ENCODE measurements around the gene RABEPK. TPM values are rescaled to one million over a fixed set of nuclear protein-coding genes. Genes with fewer than 3 reads are reported as not detected.

Gene RABEPK
- total and polyA plus RNA-seq, 9 donors, result 16.5 to 22.7 (median 18.0) TPM

DNA sequence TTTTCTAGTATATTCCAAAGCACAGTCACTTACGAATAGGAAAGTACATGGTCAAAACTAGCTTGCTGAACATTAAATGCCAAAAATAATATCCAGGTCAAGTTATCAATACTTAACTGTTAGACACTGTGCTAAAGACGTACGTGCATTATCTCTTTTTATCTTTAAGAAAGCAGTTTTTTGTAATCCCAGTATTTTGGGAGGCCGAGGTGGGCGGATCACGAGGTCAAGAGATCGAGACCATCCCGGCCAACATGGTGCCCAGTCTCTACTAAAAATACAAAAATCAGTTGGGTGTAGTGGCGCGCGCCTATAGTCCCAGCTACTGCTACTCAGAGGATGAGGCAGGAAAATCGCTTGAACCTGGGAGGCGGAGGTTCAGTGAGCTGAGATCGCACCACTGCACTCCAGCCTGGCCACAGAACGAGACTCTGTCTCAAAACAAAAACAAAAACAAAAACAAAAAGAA is 43.5 kb downstream of the RABEPK start:
- H3K27me3 ChIP-seq (ENCODE audit: control insufficient read depth, insufficient read depth, low read length), result peaks cover 4% of the 10 kb centered on the region
- H3K27ac ChIP-seq (ENCODE audit: low read length), result no peak overlapping the region
- no peak overlapping the region for H3K4me3 ChIP-seq (ENCODE audit: low read length)
- WGBS (ENCODE audit: insufficient coverage), result 100% methylated on average over 1 of the region's 15 CpGs
- DNase-seq, result no peak
- H3K9me3 ChIP-seq (replicated peaks; ENCODE audit: control insufficient read depth, low read depth, low read length), result no peaks in the 10 kb centered on the region
- peaks cover 10% of the 10 kb centered on the region for H3K4me1 ChIP-seq (ENCODE audit: control insufficient read depth, insufficient read depth, low read length)
- peaks cover 8% of the 10 kb centered on the region for H3K36me3 ChIP-seq (ENCODE audit: control insufficient read depth, insufficient read depth, low read length)

DNA sequence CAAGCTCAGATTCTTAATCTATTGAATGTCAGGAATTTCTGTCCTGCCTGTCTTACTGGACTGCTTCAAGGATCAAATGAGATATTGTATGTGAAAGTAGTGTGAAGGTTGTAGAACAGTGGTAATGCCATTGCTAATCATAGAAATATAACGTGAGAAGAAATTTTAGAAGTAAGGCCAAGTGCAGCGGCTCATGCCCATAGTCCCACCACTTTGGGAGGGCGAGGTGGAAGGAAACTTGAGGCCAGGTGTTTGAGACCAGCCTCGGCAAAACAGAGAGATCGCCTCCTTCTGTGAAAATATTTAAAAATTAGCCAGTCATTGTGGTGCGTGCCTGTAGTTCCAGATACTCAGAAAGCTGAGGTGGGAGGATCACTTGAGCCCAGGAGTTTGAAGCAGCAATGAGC is 45.9 kb downstream of the RABEPK start:
- WGBS (ENCODE audit: insufficient coverage), result 87% methylated on average over 3 of the region's 6 CpGs

DNA sequence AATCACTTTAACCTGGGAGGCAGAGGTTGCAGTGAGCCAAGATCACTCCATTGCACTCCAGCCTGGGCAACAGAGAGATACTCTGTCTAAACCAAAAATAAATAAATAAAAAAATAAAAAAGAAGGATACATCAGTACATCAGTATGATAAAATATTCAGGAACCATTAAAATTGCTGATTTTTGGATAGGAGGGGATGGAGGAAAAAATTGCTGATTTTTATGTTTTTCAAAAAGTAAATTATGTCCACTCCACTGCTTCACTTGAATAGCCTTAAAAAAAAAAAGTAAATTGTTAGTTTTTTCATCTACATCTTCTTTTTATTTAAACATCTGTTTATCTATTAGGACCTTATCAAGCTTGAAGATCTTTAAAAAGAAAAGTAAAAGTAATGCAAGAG is 53.9 kb downstream of the RABEPK start:
- no peak overlapping the region for H3K4me3 ChIP-seq (ENCODE audit: low read length)
- no peaks in the 10 kb centered on the region for H3K4me1 ChIP-seq (ENCODE audit: control insufficient read depth, insufficient read depth, low read length)
- no peaks in the 10 kb centered on the region for H3K9me3 ChIP-seq (replicated peaks; ENCODE audit: control insufficient read depth, low read depth, low read length)

More for the DNA sequence above, 45.9 kb downstream of the RABEPK start:
- no peak for DNase-seq
- Histone ChIP-seq H3K4me3 (ENCODE audit: low read length) (no peak overlapping the region), H3K27me3 (ENCODE audit: control insufficient read depth, insufficient read depth, low read length) (peaks cover 4% of the 10 kb centered on the region), H3K4me1 (ENCODE audit: control insufficient read depth, insufficient read depth, low read length) (peaks cover 3% of the 10 kb centered on the region), H3K27ac (ENCODE audit: low read length) (no peak overlapping the region), H3K36me3 (ENCODE audit: control insufficient read depth, insufficient read depth, low read length) (no peaks in the 10 kb centered on the region), H3K9me3 (replicated peaks; ENCODE audit: control insufficient read depth, low read depth, low read length) (no peaks in the 10 kb centered on the region)

DNA sequence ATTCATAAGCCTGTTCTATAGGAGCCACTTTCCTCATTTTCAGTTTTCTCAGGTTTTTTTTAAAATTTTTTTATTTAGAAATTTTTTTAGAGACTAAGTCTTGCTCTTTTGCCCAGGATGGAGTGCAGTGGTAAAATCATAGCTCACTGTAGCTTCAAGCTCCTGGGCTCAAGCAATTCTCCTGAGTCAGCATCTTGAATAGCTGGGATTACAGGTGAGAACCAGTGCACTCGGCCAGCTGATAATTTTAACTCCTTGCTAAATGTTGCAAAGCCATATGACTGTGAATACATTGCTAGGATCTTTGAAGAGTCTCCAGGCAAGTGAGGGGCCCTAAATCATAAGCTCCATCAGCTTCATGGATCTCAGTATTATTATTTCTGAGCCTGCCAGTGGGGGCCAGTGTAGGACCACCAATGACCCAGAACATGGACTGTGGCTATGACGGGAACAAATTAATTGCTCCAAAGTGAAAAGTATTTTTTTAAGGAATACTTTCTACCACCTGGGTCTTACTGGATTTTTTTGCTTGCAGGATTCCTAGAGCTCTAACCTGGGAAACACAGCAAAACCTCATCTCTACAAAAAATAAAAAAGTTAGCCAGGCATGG is 55.5 kb downstream of the RABEPK start:
- H3K4me1 ChIP-seq (ENCODE audit: control insufficient read depth, insufficient read depth, low read length), result peaks cover 3% of the 10 kb centered on the region
- H3K9me3 ChIP-seq (replicated peaks; ENCODE audit: control insufficient read depth, low read depth, low read length), result no peaks in the 10 kb centered on the region
- no peak overlapping the region for H3K4me3 ChIP-seq (ENCODE audit: low read length)
- WGBS (ENCODE audit: insufficient coverage), result no CpG with 5 or more reads among the region's 2 CpGs
- no peak overlapping the region for H3K27ac ChIP-seq (ENCODE audit: low read length)
- no peaks in the 10 kb centered on the region for H3K36me3 ChIP-seq (ENCODE audit: control insufficient read depth, insufficient read depth, low read length)
- H3K27me3 ChIP-seq (ENCODE audit: control insufficient read depth, insufficient read depth, low read length), result peaks cover 2% of the 10 kb centered on the region
- peak; percentile 33 for DNase-seq

More for the DNA sequence above, 53.9 kb downstream of the RABEPK start:
- Histone ChIP-seq H3K36me3 (ENCODE audit: control insufficient read depth, insufficient read depth, low read length) (no peaks in the 10 kb centered on the region), H3K27ac (ENCODE audit: low read length) (no peak overlapping the region), H3K27me3 (ENCODE audit: control insufficient read depth, insufficient read depth, low read length) (peaks cover 2% of the 10 kb centered on the region)
- no peak for DNase-seq

DNA sequence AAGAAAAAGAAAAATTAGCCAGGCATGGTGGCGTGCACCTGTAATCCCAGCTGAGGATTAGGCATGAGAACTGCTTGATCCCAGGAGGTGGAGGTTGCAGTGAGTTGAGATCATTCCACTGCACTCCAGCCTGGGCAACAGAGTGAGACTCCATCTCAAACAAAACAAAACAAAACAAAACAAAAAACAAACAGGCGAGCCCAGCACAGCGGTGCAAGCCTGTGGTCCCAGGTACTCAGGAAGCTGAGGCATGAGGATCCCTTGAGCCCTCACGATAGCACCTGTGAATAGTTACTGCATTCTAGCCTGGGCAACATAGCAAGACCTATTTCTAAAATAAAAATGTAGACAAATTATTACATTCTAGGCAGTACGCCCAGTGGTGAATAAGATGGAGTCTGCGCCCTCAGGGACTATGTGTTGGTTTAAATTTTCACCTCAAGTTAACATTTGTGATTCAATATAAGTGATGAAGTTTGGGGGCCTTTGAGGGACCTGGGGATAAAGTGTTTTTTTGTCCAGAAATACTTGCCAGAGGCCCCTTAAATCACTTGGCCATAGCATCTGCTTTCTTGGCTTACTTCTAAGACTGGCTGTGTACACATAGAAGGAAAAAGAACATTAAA is 57.9 kb downstream of the RABEPK start:
- DNase-seq, result peak; percentile 70
- Histone ChIP-seq H3K4me1 (ENCODE audit: control insufficient read depth, insufficient read depth, low read length) (peaks cover 7% of the 10 kb centered on the region), H3K27me3 (ENCODE audit: control insufficient read depth, insufficient read depth, low read length) (peaks cover 2% of the 10 kb centered on the region), H3K27ac (ENCODE audit: low read length) (peak overlapping the region; percentile 1), H3K9me3 (replicated peaks; ENCODE audit: control insufficient read depth, low read depth, low read length) (no peaks in the 10 kb centered on the region), H3K4me3 (ENCODE audit: low read length) (no peak overlapping the region), H3K36me3 (ENCODE audit: control insufficient read depth, insufficient read depth, low read length) (no peaks in the 10 kb centered on the region)
- WGBS (ENCODE audit: insufficient coverage), result 83% methylated on average over 1 of the region's 6 CpGs

DNA sequence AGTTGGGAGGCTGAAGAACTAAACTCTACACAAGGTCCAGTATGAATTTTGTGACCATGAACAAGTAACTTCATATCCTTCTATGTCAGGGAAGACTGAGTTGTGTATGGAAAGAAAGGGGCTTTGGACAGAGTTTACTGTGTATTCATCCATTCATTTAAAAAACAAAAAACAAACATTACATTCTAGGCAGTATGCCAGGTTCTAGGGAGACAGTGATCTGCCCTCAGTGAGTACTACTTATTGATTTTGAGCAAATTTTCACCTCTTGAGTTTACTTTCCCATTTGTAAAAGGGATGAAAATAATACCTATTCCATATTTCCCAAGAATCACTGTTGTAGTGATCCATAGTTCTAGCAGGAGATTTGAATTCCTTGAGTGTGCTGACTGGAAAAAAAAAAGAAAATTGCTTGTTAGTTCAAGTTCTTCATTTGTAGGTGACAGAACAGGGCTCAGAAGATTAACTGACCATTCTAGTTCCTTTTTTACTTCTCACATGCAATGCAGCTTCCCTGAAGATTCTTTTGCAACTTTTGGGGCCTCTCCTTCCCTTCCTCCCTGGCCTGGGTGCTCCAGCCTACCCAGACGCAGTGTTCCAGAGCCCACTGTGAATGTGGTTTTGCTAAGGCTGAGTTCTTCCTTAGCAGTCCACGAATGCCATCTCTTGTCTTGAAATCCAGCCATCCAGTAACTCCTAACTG is 58.6 kb downstream of the RABEPK start:
- Histone ChIP-seq H3K27ac (ENCODE audit: low read length) (peak overlapping the region; percentile 1), H3K4me1 (ENCODE audit: control insufficient read depth, insufficient read depth, low read length) (peaks cover 7% of the 10 kb centered on the region), H3K9me3 (replicated peaks; ENCODE audit: control insufficient read depth, low read depth, low read length) (no peaks in the 10 kb centered on the region), H3K36me3 (ENCODE audit: control insufficient read depth, insufficient read depth, low read length) (no peaks in the 10 kb centered on the region), H3K4me3 (ENCODE audit: low read length) (no peak overlapping the region), H3K27me3 (ENCODE audit: control insufficient read depth, insufficient read depth, low read length) (peaks cover 2% of the 10 kb centered on the region)
- WGBS (ENCODE audit: insufficient coverage), result 50% methylated on average over 1 of the region's 2 CpGs
- DNase-seq, result peak; percentile 51

DNA sequence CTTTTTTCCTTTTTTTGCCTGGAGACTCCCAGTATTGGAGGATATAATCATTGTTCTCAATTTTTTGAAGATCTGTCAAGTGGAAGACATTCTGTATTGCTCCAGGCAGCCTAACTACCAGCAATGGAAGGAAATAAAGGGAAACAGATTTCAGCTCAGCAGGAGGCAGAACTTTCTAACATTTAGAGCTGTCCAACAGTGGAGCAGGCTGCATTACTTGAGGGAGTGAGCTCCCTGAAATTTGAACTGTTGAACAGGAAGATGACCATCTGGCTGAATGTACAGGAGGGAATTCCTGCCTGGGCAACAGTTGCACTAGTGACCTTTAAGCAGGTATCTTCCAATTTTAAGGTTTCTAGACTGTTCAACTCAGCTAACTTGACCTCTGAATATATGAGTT is 60.2 kb downstream of the RABEPK start:
- Histone ChIP-seq H3K36me3 (ENCODE audit: control insufficient read depth, insufficient read depth, low read length) (no peaks in the 10 kb centered on the region), H3K9me3 (replicated peaks; ENCODE audit: control insufficient read depth, low read depth, low read length) (no peaks in the 10 kb centered on the region), H3K27ac (ENCODE audit: low read length) (no peak overlapping the region), H3K4me3 (ENCODE audit: low read length) (no peak overlapping the region), H3K27me3 (ENCODE audit: control insufficient read depth, insufficient read depth, low read length) (peaks cover 2% of the 10 kb centered on the region), H3K4me1 (ENCODE audit: control insufficient read depth, insufficient read depth, low read length) (peaks cover 7% of the 10 kb centered on the region)
- peak; percentile 58 for DNase-seq

DNA sequence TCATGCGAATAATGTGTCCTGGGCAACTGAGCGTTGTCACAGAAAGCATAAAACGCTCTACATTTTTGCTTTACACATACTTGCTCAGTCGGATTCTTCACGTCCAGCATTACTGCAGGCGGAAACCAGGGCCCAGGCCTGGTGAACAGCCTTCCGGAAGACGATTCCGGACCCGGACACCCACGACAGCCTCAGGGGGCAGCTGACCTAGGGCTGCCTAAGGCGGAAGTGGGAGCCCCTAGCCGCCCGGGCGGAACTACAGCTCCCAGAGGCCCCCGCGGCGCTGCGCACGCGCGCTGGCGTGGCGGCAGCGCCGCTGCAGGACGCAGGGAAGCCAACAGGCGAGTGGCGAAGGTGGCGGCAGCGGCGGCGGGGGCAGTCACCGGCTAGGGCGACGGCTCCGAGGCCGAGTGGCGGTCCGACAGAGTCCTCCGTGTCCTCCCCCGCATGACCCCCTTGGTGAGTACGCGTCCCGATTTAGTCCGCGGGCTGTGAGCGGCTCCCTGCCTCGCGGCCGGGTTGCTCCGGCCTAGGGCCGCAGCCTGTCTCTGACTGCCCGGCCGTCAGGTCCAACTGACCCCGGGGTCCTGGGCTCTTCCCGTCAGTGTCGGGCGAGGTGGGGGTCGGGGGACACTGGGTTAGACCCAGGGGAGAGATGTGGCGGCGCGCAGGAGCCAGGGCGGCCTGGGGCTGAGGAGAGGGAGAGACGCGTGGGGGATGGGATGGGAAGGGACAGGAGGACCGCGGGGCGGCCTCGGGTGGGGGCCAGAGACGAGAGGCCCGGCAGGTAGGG is 61.4 kb downstream of the RABEPK start, which contains the start of gene GAPVD1:
GAPVD1 (plus strand) TSS at position 326 of the 793 bp plus-strand sequence. CDS start 37,096 bp downstream, outside the sequence.
- Histone ChIP-seq H3K27ac (ENCODE audit: low read length) (peak within 1 kb of the TSS; percentile 85), H3K36me3 (ENCODE audit: control insufficient read depth, insufficient read depth, low read length) (peaks cover under 1% of the 10 kb centered on the region), H3K9me3 (replicated peaks; ENCODE audit: control insufficient read depth, low read depth, low read length) (no peaks in the 10 kb centered on the region), H3K4me3 (ENCODE audit: low read length) (peak within 1 kb of the TSS; percentile 100), H3K27me3 (ENCODE audit: control insufficient read depth, insufficient read depth, low read length) (no peaks in the 10 kb centered on the region), H3K4me1 (ENCODE audit: control insufficient read depth, insufficient read depth, low read length) (peaks cover 7% of the 10 kb centered on the region)
- WGBS (ENCODE audit: insufficient coverage), result under 1% methylated on average over 69 of the region's 72 CpGs
- peak; percentile 95 for DNase-seq

DNA sequence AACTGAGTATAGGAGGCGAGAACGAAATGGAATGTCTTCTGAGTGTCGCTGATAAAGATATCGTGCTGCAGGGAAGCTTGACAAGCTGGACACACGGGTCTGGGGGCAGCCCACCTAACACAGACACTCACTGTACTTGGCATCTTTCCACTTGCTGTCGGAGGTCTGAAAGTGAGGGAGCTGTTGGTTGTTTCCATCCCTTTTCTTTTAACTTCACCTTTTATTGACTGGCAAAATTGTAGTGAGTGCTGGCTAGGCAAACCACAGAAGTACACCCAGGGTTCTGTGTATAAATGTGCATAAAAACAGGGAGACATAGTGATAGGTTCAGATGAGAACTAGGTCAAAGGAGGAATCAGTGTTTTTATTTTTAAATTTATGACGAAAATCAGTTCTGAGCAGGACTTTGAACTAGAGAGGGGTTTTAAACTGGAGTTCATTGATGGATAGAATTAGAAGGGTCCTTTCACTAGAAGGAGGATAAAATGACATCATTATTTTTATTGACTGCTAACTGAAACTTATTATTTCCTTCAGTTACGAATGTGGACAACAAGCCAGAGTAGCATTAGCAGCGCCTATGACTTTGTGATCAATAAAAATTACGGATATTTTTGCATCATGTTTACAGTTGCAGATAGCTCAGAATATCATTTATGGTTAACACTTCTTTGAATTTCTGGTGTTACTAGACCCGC is 62.1 kb downstream of the RABEPK start:
- WGBS (ENCODE audit: insufficient coverage), result 29% methylated on average over 4 of the region's 11 CpGs
- H3K4me3 ChIP-seq (ENCODE audit: low read length), result peak overlapping the region; percentile 100
- peaks cover 6% of the 10 kb centered on the region for H3K36me3 ChIP-seq (ENCODE audit: control insufficient read depth, insufficient read depth, low read length)
- peak overlapping the region; percentile 78 for H3K27ac ChIP-seq (ENCODE audit: low read length)
- H3K9me3 ChIP-seq (replicated peaks; ENCODE audit: control insufficient read depth, low read depth, low read length), result no peaks in the 10 kb centered on the region
- DNase-seq, result peak; percentile 52
- no peaks in the 10 kb centered on the region for H3K27me3 ChIP-seq (ENCODE audit: control insufficient read depth, insufficient read depth, low read length)
- H3K4me1 ChIP-seq (ENCODE audit: control insufficient read depth, insufficient read depth, low read length), result peaks cover 7% of the 10 kb centered on the region
